ENCODE data around the gene ARHGAP44. TPM values are rescaled to one million over a fixed set of nuclear protein-coding genes. Genes with fewer than 3 reads are reported as not detected.
"Not testable (repeated sequence)": the region's sequence is repeated elsewhere in the genome, so short reads cannot be mapped to it uniquely, and the experiment has no call there.

The ARHGAP44 gene
- total RNA-seq, 2 experiments from 2014 or later: not detected

DNA sequence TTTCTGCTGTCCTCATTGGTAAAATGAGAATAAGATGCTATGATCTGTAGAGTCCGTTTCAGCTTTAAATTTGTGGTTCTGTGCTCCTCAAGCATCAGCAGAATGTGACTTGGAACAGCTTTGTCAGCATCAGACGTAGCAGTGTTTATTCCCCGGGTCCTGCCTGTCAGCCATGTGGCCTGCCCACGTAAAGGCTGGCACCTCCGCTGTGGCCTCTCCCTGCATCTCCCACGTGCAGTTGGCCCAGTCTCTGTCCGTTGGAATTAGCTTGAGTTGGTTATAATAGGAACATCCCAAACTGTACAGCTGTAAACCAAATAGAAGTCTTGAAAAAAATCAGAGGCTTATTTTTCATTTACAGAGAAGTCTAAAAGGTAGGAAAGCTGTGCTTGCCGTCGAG lies 61.7 kb downstream of the ARHGAP44 start:
- Mint-ChIP-seq H3K27ac (no peak overlapping the region), H3K4me1 (no peaks in the 10 kb centered on the region), H3K27me3 (no peaks in the 10 kb centered on the region), H3K36me3 (ENCODE audit: low read depth) (no peaks in the 10 kb centered on the region), H3K9me3 (peaks cover 10% of the 10 kb centered on the region), H3K4me3 (no peak overlapping the region)
- ChIA-PET POLR2A (no interaction called here), CTCF (no interaction called here)
- no peak for DNase-seq

- CTCF ChIA-PET: no interaction called here
- POLR2A ChIA-PET: no interaction called here
- Mint-ChIP-seq H3K27me3 (no peaks in the 10 kb centered on the region), H3K27ac (no peak overlapping the region), H3K9me3 (peaks cover 10% of the 10 kb centered on the region), H3K36me3 (ENCODE audit: low read depth) (no peaks in the 10 kb centered on the region), H3K4me1 (no peaks in the 10 kb centered on the region), H3K4me3 (no peak overlapping the region)
- no peak for DNase-seq
Measured at GRCh38 chr17:12851901-12852435, 62.7 kb downstream of the ARHGAP44 start.

DNA sequence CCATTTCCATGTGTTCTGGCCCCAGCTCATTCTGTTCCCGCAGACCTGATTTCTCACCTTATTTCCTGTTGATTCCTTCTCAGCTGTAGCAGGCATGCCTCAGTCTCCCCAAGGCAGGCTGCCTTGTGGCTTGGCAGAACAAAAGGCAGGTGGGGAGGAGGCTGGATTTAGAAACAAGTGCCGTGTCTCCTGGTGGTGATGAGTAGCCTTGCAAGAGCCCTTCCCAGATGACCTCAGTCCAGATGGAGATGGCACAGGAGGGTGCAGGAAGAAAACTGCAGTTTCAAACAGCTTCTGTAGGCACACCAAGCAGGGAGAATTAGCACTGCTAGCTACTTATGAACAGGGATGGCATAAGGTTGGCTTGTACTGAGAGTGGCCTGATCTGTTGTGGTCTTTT lies 64.6 kb downstream of the ARHGAP44 start:
- no peaks in the 10 kb centered on the region for H3K36me3 Mint-ChIP-seq (ENCODE audit: low read depth)
- peaks cover 16% of the 10 kb centered on the region for H3K9me3 Mint-ChIP-seq
- ChIA-PET CTCF (no interaction called here), POLR2A (no interaction called here)
- H3K27ac Mint-ChIP-seq: no peak overlapping the region
- no peaks in the 10 kb centered on the region for H3K27me3 Mint-ChIP-seq
- no peaks in the 10 kb centered on the region for H3K4me1 Mint-ChIP-seq
- no peak for DNase-seq
- no peak overlapping the region for H3K4me3 Mint-ChIP-seq

GRCh38 chr17:12856416-12856815 lies 67.1 kb downstream of the ARHGAP44 start:
- Mint-ChIP-seq H3K9me3 (peaks cover 20% of the 10 kb centered on the region), H3K27ac (no peak overlapping the region), H3K4me1 (no peaks in the 10 kb centered on the region), H3K27me3 (no peaks in the 10 kb centered on the region), H3K36me3 (ENCODE audit: low read depth) (no peaks in the 10 kb centered on the region), H3K4me3 (no peak overlapping the region)
- no peak for DNase-seq
- CTCF ChIA-PET: interaction anchor here (0.8 kb wide), 1 partner anchor 40 kb away, joined by 3 read pairs; no protein-coding TSS in a partner anchor
- POLR2A ChIA-PET: no interaction called here

- CTCF ChIA-PET: no interaction called here
- POLR2A ChIA-PET: no interaction called here
- Mint-ChIP-seq H3K27me3 (no peaks in the 10 kb centered on the region), H3K36me3 (ENCODE audit: low read depth) (no peaks in the 10 kb centered on the region), H3K4me1 (no peaks in the 10 kb centered on the region), H3K27ac (no peak overlapping the region), H3K9me3 (peaks cover 28% of the 10 kb centered on the region), H3K4me3 (no peak overlapping the region)
- DNase-seq: no peak
Measured at GRCh38 chr17:12857592-12857991, 68.3 kb downstream of the ARHGAP44 start.

- Mint-ChIP-seq H3K36me3 (ENCODE audit: low read depth) (no peaks in the 10 kb centered on the region), H3K27me3 (no peaks in the 10 kb centered on the region), H3K9me3 (peaks cover 21% of the 10 kb centered on the region), H3K27ac (no peak overlapping the region), H3K4me3 (no peak overlapping the region), H3K4me1 (no peaks in the 10 kb centered on the region)
- DNase-seq: no peak
- POLR2A ChIA-PET: no interaction called here
- CTCF ChIA-PET: no interaction called here
Measured at GRCh38 chr17:12859520-12859919, 70.2 kb downstream of the ARHGAP44 start.

DNA sequence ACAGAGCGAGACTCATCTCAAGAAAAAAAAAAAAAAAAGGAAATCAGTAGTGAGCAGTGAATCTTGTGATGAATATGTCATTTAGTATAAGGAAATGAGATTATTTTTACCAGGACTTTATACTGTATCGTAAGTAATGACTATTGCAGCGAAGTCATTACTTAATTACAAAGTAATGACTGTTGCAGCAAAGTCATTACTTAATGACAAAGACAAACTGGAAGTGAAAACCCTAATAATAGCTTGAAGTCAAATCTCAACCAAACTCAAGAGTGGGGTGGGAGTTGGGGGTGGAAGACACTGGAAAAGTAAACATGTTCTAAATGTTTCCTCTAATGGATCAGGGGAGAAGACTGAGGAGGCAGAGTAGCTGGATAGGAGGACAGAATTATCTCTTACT lies 76.5 kb downstream of the ARHGAP44 start:
- CTCF ChIA-PET: no interaction called here
- H3K27ac Mint-ChIP-seq: no peak overlapping the region
- POLR2A ChIA-PET: no interaction called here
- peaks cover 8% of the 10 kb centered on the region for H3K9me3 Mint-ChIP-seq
- H3K36me3 Mint-ChIP-seq (ENCODE audit: low read depth): no peaks in the 10 kb centered on the region
- H3K4me1 Mint-ChIP-seq: no peaks in the 10 kb centered on the region
- H3K27me3 Mint-ChIP-seq: no peaks in the 10 kb centered on the region
- no peak for DNase-seq
- no peak overlapping the region for H3K4me3 Mint-ChIP-seq

GRCh38 chr17:12866244-12866643 lies 76.9 kb downstream of the ARHGAP44 start:
- ChIA-PET POLR2A (no interaction called here), CTCF (no interaction called here)
- no peak overlapping the region for H3K27ac Mint-ChIP-seq
- no peaks in the 10 kb centered on the region for H3K27me3 Mint-ChIP-seq
- no peak overlapping the region for H3K4me3 Mint-ChIP-seq
- peaks cover 8% of the 10 kb centered on the region for H3K9me3 Mint-ChIP-seq
- no peak for DNase-seq
- H3K4me1 Mint-ChIP-seq: no peaks in the 10 kb centered on the region
- no peaks in the 10 kb centered on the region for H3K36me3 Mint-ChIP-seq (ENCODE audit: low read depth)

DNA sequence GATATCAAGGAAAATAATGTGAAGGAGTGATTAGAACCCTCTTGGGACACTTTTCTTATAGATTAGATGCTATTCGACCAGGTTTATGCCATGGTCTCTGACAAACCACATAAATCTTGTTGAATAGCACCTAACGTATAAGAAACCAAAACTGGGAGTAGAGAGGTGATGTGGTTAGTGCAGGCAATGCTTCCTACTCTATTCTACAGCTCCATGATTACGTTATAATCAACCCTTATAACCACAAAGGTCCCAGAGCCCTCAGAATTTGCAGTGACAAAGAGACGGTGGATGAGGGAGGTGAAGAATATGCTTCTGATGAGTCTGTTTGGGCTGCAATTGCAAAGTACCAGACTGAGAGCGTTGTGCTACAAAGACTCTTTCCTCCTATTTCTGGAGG lies 78.4 kb downstream of the ARHGAP44 start:
- Mint-ChIP-seq H3K36me3 (ENCODE audit: low read depth) (no peaks in the 10 kb centered on the region), H3K4me3 (no peak overlapping the region), H3K27me3 (no peaks in the 10 kb centered on the region), H3K9me3 (peaks cover 3% of the 10 kb centered on the region), H3K4me1 (no peaks in the 10 kb centered on the region), H3K27ac (no peak overlapping the region)
- CTCF ChIA-PET: no interaction called here
- POLR2A ChIA-PET: no interaction called here
- no peak for DNase-seq

DNA sequence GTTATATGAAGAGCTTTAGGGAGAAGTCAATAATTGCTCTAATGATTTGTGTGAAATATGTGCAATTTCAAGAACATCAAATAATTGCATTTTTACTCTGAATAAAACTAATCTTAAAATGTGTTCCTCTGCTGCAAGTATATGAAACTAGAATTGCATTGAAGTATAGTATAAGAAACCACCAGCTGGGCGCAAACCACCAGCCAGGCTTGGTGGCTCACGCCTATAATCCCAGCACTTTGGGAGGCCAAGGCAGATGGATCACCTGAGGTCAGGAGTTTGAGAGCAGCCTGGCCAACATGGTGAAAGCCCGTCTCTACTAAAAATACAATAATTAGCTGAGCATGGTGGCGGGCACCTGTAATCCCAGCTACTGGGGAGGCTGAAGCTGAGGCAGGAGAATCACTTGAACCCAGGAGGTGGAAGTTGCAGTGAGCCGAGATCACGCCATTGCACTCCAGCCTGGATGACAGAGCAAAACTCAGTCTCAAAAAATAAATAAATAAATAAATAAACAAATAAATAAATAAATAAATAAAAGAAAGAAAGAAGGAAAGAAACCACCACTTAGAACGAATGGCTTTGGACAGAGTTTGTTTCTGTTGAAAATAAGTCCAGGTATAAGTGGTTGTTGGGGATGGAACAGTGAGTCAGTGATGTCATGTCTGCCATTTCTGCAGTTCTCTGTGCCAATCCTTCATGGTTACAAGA lies 84.3 kb downstream of the ARHGAP44 start:
- DNase-seq, H3K27ac Mint-ChIP-seq, H3K4me1 Mint-ChIP-seq: not testable (repeated sequence)

GRCh38 chr17:12877953-12878669 lies 88.8 kb downstream of the ARHGAP44 start:
- Mint-ChIP-seq H3K27me3 (no peaks in the 10 kb centered on the region), H3K27ac (no peak overlapping the region), H3K36me3 (ENCODE audit: low read depth) (no peaks in the 10 kb centered on the region), H3K9me3 (peaks cover 12% of the 10 kb centered on the region), H3K4me3 (no peak overlapping the region), H3K4me1 (no peaks in the 10 kb centered on the region)
- no peak for DNase-seq
- ChIA-PET CTCF (no interaction called here), POLR2A (no interaction called here)

More for the DNA sequence above, 84.3 kb downstream of the ARHGAP44 start:
- H3K4me3 Mint-ChIP-seq; H3K27me3 Mint-ChIP-seq; CTCF ChIA-PET; H3K36me3 Mint-ChIP-seq (ENCODE audit: low read depth); POLR2A ChIA-PET: not testable (repeated sequence)
- H3K9me3 Mint-ChIP-seq: peaks cover 17% of the 10 kb centered on the region

DNA sequence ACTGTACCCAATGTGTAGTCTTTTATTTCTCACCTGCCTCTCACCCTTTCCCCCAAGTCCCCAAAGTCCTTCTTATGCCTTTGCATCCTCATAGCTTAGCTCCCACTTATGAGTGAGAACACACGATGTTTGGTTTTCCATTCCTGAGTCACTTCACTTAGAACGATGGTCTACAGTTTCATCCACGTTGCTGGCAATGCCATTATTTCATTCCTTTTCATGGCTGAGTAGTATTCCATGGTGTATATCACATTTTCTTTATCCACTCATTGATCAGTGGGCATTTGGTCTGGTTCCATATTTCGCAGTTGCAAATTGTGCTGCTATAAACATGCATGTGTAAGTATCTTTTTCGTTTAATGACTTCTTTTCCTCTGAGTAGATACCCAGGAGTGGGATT lies 89.8 kb downstream of the ARHGAP44 start:
- H3K9me3 Mint-ChIP-seq; H3K36me3 Mint-ChIP-seq (ENCODE audit: low read depth); POLR2A ChIA-PET; H3K4me3 Mint-ChIP-seq; CTCF ChIA-PET; DNase-seq; H3K4me1 Mint-ChIP-seq; H3K27ac Mint-ChIP-seq; H3K27me3 Mint-ChIP-seq: not testable (repeated sequence)

DNA sequence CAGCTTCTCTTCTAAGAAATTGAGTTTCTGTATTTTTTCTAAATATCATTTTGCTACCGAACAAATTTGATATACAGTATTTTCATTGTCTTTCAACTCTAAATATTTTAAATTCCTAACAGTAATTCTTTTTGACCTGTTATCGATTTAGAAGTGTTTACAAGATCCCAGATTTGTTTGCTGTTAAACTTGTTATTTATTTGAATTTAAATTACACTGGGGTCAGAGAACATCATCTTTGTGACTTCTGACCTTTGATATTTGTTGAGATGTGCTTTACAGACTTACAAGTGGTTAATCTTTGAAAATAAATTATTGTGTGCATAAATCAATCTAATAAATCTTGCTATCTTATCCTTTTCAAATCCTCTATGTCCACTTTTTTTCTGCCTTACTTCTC lies 94.2 kb downstream of the ARHGAP44 start:
- Mint-ChIP-seq H3K4me3 (no peak overlapping the region), H3K36me3 (ENCODE audit: low read depth) (no peaks in the 10 kb centered on the region), H3K4me1 (no peaks in the 10 kb centered on the region), H3K9me3 (no peaks in the 10 kb centered on the region), H3K27ac (no peak overlapping the region), H3K27me3 (no peaks in the 10 kb centered on the region)
- ChIA-PET CTCF (no interaction called here), POLR2A (no interaction called here)
- no peak for DNase-seq

- ChIA-PET POLR2A (no interaction called here), CTCF (no interaction called here)
- no peak overlapping the region for H3K27ac Mint-ChIP-seq
- no peaks in the 10 kb centered on the region for H3K4me1 Mint-ChIP-seq
- H3K27me3 Mint-ChIP-seq: no peaks in the 10 kb centered on the region
- H3K4me3 Mint-ChIP-seq: no peak overlapping the region
- no peaks in the 10 kb centered on the region for H3K9me3 Mint-ChIP-seq
- no peaks in the 10 kb centered on the region for H3K36me3 Mint-ChIP-seq (ENCODE audit: low read depth)
- DNase-seq: no peak
Measured at GRCh38 chr17:12887088-12887487, 97.8 kb downstream of the ARHGAP44 start.
